ENCODE data around the gene ATG9B.
A peak's percentile ranks its signal among the peaks of the same experiment; 100 is the strongest.

ATG9B gene

DNA sequence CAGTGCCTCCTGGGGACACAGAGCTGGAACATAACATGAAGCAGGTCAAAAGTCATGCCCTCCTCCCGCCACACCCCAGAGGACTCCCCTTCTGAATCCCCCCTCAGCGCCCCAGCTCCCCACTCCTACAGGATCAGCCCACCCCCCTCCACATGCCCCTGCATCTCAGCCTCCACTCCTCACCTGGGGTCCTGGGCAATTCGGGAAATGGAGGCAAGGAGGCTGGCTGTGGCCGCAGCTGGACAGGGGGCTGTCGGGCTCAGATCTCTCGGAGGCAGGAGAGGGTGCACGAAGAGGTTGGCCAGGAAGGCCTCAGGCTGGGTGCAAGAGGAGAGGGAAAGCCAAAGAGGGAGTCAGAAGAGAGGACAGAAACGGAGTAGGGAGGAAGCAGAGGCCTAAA, 7.8 kb downstream of the ATG9B start:
- H3K27ac ChIP-seq (ENCODE audit: extremely low read depth, low read depth, low read length), result no peak overlapping the region
- H3K36me3 ChIP-seq (ENCODE audit: control insufficient read depth in 2 of 2, insufficient read depth in 1 of 2, low read length in 2 of 2), result no peaks in the 10 kb centered on the region
- H3K4me1 ChIP-seq (ENCODE audit: control insufficient read depth, insufficient read depth, low read length), result no peaks in the 10 kb centered on the region
- ChIA-PET POLR2A (no interaction called here), CTCF (interaction anchor here (0.5 to 2.8 kb wide), 8 partner anchors 10 to 738 kb away, joined by 3 to 16 read pairs (median 4); no protein-coding TSS in a partner anchor)
- TF ChIP-seq ZBTB48 (tag by site-specific recombination; IDR thresholded peaks at IDR 0.05) (no peak), ZNF48 (tag by site-specific recombination; IDR thresholded peaks at IDR 0.05) (no peak), GLI2 (tag by site-specific recombination; IDR thresholded peaks at IDR 0.05; ENCODE audit: borderline replicate concordance, low read depth) (no peak), ZNF292 (tag by site-specific recombination; IDR thresholded peaks at IDR 0.05; ENCODE audit: borderline replicate concordance, low read depth) (no peak), ZNF133 (tag by site-specific recombination; IDR thresholded peaks at IDR 0.05) (no peak), ZNF768 (tag by site-specific recombination; IDR thresholded peaks at IDR 0.05) (no peak)
- no peaks in the 10 kb centered on the region for H3K9me3 ChIP-seq (ENCODE audit: control insufficient read depth, insufficient read depth, low read depth, low read length)
- no peak overlapping the region for H3K4me3 ChIP-seq (ENCODE audit: low read depth, low read length)

DNA sequence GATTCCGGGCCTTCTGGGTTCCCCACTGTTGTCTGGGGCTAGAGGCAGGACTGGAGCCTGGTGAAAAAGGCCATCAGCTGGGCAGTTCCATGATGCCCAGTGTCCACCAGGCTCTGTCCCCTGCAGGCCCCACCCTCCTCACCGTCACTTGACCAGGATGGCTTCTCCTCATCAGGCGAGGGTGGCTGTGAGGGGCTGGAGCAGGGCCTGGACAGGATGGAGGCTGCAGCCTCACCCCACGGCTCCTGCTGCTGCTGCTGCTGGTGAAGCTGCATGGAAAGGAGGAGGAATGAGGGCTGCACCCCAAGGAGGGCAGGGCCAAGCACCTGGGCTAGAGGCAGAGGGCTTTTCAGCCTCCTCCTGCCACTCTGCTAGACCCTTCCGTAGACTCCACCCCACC, 8.3 kb downstream of the ATG9B start:
- no peaks in the 10 kb centered on the region for H3K9me3 ChIP-seq (ENCODE audit: control insufficient read depth, insufficient read depth, low read depth, low read length)
- H3K36me3 ChIP-seq (ENCODE audit: control insufficient read depth in 2 of 2, insufficient read depth in 1 of 2, low read length in 2 of 2), result no peaks in the 10 kb centered on the region
- TF ChIP-seq, protein P1, sequence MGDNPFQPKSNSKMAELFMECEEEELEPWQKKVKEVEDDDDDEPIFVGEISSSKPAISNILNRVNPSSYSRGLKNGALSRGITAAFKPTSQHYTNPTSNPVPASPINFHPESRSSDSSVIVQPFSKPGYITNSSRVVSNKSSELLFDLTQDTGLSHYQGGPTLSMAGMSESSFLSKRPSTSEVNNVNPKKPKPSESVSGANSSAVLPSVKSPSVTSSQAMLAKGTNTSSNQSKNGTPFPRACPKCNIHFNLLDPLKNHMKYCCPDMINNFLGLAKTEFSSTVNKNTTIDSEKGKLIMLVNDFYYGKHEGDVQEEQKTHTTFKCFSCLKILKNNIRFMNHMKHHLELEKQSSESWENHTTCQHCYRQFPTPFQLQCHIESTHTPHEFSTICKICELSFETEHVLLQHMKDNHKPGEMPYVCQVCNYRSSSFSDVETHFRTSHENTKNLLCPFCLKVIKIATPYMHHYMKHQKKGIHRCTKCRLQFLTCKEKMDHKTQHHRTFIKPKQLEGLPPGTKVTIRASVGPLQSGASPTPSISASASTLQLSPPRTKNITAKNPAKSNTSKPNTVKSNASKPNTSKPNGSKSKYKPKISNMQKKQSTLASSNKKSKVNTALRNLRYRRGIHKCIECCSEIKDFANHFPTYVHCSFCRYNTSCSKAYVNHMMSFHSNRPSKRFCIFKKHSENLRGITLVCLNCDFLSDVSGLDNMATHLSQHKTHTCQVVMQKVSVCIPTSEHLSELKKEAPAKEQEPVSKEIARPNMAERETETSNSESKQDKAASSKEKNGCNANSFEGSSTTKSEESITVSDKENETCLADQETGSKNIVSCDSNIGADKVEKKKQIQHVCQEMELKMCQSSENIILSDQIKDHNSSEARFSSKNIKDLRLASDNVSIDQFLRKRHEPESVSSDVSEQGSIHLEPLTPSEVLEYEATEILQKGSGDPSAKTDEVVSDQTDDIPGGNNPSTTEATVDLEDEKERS (tag by site-specific recombination; IDR thresholded peaks at IDR 0.05), result no peak
- no peak for TF ChIP-seq ZNF776 (tag by site-specific recombination; IDR thresholded peaks at IDR 0.05; ENCODE audit: borderline replicate concordance)
- no peak for TF ChIP-seq ZNF621 (tag by site-specific recombination; IDR thresholded peaks at IDR 0.05)
- peak; percentile 98 for TF ChIP-seq ZNF10 (tag by site-specific recombination; IDR thresholded peaks at IDR 0.05)
- no peak overlapping the region for H3K27ac ChIP-seq (ENCODE audit: extremely low read depth, low read depth, low read length)
- POLR2A ChIA-PET, result no interaction called here
- no peak overlapping the region for H3K4me3 ChIP-seq (ENCODE audit: low read depth, low read length)
- CTCF ChIA-PET, result interaction anchor here (0.6 to 2.8 kb wide), 5 partner anchors 27 to 118 kb away, joined by 3 to 13 read pairs (median 3); no protein-coding TSS in a partner anchor
- no peaks in the 10 kb centered on the region for H3K4me1 ChIP-seq (ENCODE audit: control insufficient read depth, insufficient read depth, low read length)

DNA sequence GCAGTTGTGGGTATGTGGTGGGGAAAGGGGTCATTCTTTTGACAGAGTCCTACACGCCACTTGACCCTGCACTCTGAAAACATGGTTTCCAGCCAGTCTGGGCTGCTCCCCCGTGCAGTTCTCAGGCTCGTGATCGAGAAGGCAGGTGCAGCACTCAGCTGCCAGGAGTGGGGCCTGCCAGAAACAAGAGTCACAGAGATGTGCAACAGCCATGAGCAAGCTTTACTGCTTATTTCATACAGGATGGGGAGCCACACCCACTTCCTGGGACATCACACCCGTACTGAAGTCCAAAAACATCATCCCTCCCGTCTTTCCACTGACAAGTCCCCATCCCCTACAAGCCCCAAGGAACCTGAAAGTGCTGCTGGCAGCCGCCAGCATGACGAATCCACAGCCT, 9.3 kb downstream of the ATG9B start:
- no peak overlapping the region for H3K4me3 ChIP-seq (ENCODE audit: low read depth, low read length)
- no peaks in the 10 kb centered on the region for H3K36me3 ChIP-seq (ENCODE audit: control insufficient read depth in 2 of 2, insufficient read depth in 1 of 2, low read length in 2 of 2)
- H3K4me1 ChIP-seq (ENCODE audit: control insufficient read depth, insufficient read depth, low read length), result no peaks in the 10 kb centered on the region
- TF ChIP-seq ZNF510 (tag by site-specific recombination; IDR thresholded peaks at IDR 0.05; ENCODE audit: insufficient replicate concordance) (no peak), ZNF394 (tag by site-specific recombination; IDR thresholded peaks at IDR 0.05; ENCODE audit: borderline replicate concordance) (no peak), MEIS1 (CRISPR knock-in tag; IDR thresholded peaks at IDR 0.05; ENCODE audit: borderline replicate concordance) (no peak), ZNF155 (tag by site-specific recombination; IDR thresholded peaks at IDR 0.05) (no peak), ZNF223 (tag by site-specific recombination; IDR thresholded peaks at IDR 0.05) (no peak), ZNF140 (tag by site-specific recombination; IDR thresholded peaks at IDR 0.05) (no peak), SETDB1 (IDR thresholded peaks at IDR 0.05; ENCODE audit: insufficient read length, low read length) (no peak), ZNF132 (tag by site-specific recombination; IDR thresholded peaks at IDR 0.05; ENCODE audit: borderline replicate concordance) (no peak), KLF9 (tag by site-specific recombination; IDR thresholded peaks at IDR 0.05; ENCODE audit: low read depth) (peak; percentile 68)
- TF ChIP-seq, protein P2, sequence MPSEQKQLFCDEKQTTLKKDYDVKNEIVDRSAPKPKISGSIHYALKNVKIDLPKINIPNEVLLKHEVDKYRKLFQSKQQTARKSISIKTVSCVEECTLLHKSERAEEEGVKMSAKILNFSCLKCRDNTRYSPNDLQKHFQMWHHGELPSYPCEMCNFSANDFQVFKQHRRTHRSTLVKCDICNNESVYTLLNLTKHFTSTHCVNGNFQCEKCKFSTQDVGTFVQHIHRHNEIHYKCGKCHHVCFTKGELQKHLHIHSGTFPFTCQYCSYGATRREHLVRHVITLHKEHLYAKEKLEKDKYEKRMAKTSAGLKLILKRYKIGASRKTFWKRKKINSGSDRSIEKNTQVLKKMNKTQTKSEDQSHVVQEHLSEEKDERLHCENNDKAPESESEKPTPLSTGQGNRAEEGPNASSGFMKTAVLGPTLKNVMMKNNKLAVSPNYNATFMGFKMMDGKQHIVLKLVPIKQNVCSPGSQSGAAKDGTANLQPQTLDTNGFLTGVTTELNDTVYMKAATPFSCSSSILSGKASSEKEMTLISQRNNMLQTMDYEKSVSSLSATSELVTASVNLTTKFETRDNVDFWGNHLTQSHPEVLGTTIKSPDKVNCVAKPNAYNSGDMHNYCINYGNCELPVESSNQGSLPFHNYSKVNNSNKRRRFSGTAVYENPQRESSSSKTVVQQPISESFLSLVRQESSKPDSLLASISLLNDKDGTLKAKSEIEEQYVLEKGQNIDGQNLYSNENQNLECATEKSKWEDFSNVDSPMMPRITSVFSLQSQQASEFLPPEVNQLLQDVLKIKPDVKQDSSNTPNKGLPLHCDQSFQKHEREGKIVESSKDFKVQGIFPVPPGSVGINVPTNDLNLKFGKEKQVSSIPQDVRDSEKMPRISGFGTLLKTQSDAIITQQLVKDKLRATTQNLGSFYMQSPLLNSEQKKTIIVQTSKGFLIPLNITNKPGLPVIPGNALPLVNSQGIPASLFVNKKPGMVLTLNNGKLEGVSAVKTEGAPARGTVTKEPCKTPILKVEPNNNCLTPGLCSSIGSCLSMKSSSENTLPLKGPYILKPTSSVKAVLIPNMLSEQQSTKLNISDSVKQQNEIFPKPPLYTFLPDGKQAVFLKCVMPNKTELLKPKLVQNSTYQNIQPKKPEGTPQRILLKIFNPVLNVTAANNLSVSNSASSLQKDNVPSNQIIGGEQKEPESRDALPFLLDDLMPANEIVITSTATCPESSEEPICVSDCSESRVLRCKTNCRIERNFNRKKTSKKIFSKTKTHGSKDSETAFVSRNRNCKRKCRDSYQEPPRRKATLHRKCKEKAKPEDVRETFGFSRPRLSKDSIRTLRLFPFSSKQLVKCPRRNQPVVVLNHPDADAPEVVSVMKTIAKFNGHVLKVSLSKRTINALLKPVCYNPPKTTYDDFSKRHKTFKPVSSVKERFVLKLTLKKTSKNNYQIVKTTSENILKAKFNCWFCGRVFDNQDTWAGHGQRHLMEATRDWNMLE (tag by site-specific recombination; conservative IDR thresholded peaks at IDR 0.05; ENCODE audit: low read depth), result no peak
- TF ChIP-seq, protein P3, sequence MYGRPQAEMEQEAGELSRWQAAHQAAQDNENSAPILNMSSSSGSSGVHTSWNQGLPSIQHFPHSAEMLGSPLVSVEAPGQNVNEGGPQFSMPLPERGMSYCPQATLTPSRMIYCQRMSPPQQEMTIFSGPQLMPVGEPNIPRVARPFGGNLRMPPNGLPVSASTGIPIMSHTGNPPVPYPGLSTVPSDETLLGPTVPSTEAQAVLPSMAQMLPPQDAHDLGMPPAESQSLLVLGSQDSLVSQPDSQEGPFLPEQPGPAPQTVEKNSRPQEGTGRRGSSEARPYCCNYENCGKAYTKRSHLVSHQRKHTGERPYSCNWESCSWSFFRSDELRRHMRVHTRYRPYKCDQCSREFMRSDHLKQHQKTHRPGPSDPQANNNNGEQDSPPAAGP (tag by site-specific recombination; IDR thresholded peaks at IDR 0.05), result peak; percentile 40; the same call in 1 of the 2 replicates
- CTCF ChIA-PET, result interaction anchor here (0.6 to 1.4 kb wide), 4 partner anchors 14 to 148 kb away, joined by 3 to 4 read pairs (median 4); partner anchors contain the start of gene ABCB8
- no peak overlapping the region for H3K27ac ChIP-seq (ENCODE audit: extremely low read depth, low read depth, low read length)
- no peaks in the 10 kb centered on the region for H3K9me3 ChIP-seq (ENCODE audit: control insufficient read depth, insufficient read depth, low read depth, low read length)
- POLR2A ChIA-PET, result interaction anchor here (0.8 kb wide), 1 partner anchor 13 kb away, joined by 3 read pairs; the partner anchor contains the start of gene ABCB8

Measured in HEK293 (cell line).